ENCODE measurements around the gene PLLP.

DNA sequence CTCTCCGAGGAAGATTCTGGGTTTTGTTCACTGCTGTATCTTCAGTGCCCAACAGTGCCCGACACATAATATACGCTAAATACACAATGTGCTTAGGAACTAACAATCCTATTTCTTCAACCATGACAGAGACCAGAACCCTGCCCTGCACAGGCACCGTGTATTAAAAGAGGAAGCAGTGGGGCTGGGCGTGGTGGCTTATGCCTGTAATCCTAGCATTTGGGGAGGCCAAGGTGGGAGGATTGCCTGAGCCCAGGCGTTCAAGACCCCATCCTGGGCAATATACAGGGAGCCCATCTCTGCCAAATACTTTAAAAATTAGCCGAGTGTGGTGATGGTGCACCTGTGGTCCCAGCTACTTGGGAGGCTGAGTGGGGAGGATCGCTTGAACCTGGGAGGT, 20.1 kb downstream of the PLLP start:
- TF ChIP-seq, protein P1, sequence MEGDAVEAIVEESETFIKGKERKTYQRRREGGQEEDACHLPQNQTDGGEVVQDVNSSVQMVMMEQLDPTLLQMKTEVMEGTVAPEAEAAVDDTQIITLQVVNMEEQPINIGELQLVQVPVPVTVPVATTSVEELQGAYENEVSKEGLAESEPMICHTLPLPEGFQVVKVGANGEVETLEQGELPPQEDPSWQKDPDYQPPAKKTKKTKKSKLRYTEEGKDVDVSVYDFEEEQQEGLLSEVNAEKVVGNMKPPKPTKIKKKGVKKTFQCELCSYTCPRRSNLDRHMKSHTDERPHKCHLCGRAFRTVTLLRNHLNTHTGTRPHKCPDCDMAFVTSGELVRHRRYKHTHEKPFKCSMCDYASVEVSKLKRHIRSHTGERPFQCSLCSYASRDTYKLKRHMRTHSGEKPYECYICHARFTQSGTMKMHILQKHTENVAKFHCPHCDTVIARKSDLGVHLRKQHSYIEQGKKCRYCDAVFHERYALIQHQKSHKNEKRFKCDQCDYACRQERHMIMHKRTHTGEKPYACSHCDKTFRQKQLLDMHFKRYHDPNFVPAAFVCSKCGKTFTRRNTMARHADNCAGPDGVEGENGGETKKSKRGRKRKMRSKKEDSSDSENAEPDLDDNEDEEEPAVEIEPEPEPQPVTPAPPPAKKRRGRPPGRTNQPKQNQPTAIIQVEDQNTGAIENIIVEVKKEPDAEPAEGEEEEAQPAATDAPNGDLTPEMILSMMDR (conservative IDR thresholded peaks at IDR 0.05; ENCODE audit: low read length) = no peak
- no peak for TF ChIP-seq EZH2phosphoT487 (IDR thresholded peaks at IDR 0.05; ENCODE audit: borderline replicate concordance, low read depth, low read length)

Data from OCI-LY7 (cell line).